HEK293 (cell line): ENCODE results near the gene TANC1.

Source experiments
- CTCF ChIA-PET: fragments of 350-600 bp; formaldehyde crosslinking; extraction: SDS; loops from one replicate; lab custom pipeline; 2021; ENCODE audit warnings: antibody characterized with exemption; lab: Yijun Ruan, JAX
- POLR2A ChIA-PET: fragments of 300-600 bp; formaldehyde crosslinking; extraction: SDS; loops from one replicate; lab custom pipeline; 2020; ENCODE audit warnings: antibody characterized with exemption, inconsistent platforms; lab: Yijun Ruan, JAX
- H3K27ac ChIP-seq: fragments of 200-500 bp; sonication (Bioruptor generic); 2 replicates; pipeline ENCODE4 v1.5.1; 2014; ENCODE audit warnings: low read depth, low read length, control low read depth, inconsistent platforms; ENCODE audit errors: extremely low read depth
- H3K36me3 ChIP-seq, 2 experiments: fragments of 200-500 bp in 1 of 2; sonication (Bioruptor generic) in 1 of 2; 1 replicate in 1 of 2; 2 replicates in 1 of 2; pipeline ENCODE4 v1.5.1; 2014 to 2017; ENCODE audit warnings: inconsistent platforms in 2 of 2, low read length in 2 of 2; ENCODE audit not compliant: control insufficient read depth in 2 of 2, insufficient read depth in 1 of 2
- H3K4me1 ChIP-seq: fragments of 200-500 bp; sonication (Bioruptor generic); 2 replicates; pipeline ENCODE4 v1.5.1; 2014; ENCODE audit warnings: mild to moderate bottlenecking, low read length, inconsistent platforms; ENCODE audit not compliant: control insufficient read depth, insufficient read depth
- H3K4me3 ChIP-seq: 2 replicates; pipeline ENCODE4 v1.5.1; 2011; ENCODE audit warnings: low read depth, mild to moderate bottlenecking, control low read depth, low read length, moderate library complexity
- H3K9me3 ChIP-seq: fragments of 200-500 bp; sonication (Bioruptor generic); 2 replicates; pipeline ENCODE4 v1.5.1; 2014; ENCODE audit warnings: low read depth, low read length, inconsistent platforms; ENCODE audit not compliant: control insufficient read depth, insufficient read depth
- BCL6B ChIP-seq: fragments of 450-650 bp; formaldehyde crosslinking; IDR thresholded peaks from 2 replicates; pipeline ENCODE4 v1.5.1; 2017; ENCODE audit warnings: missing biosample characterization, missing genetic modification characterization
- GLI4 ChIP-seq: fragments of 450-650 bp; formaldehyde crosslinking; IDR thresholded peaks from 2 replicates; pipeline ENCODE4 v1.5.1; 2016; ENCODE audit warnings: missing biosample characterization, missing genetic modification characterization
- HIC1 ChIP-seq: fragments of 450-650 bp; formaldehyde crosslinking; IDR thresholded peaks from 2 replicates; pipeline ENCODE4 v1.5.1; 2016; ENCODE audit warnings: missing biosample characterization, missing genetic modification characterization
- KLF1 ChIP-seq: fragments of 450-650 bp; formaldehyde crosslinking; IDR thresholded peaks from 2 replicates; pipeline ENCODE4 v1.5.1; 2016; ENCODE audit warnings: missing biosample characterization, missing genetic modification characterization
- MEIS1 ChIP-seq: sonication (generic); formaldehyde crosslinking; IDR thresholded peaks from 2 replicates; pipeline ENCODE4 v1.8.1; 2022; ENCODE audit warnings: missing genetic modification reagents, mild to moderate bottlenecking, borderline replicate concordance
- MYNN ChIP-seq: fragments of 450-650 bp; formaldehyde crosslinking; IDR thresholded peaks from 2 replicates; pipeline ENCODE4 v1.5.1; 2016; ENCODE audit warnings: missing biosample characterization, missing genetic modification characterization, borderline replicate concordance
- SCRT2 ChIP-seq: fragments of 450-650 bp; formaldehyde crosslinking; IDR thresholded peaks from 2 replicates; pipeline ENCODE4 v1.5.1; 2016; ENCODE audit warnings: missing biosample characterization, missing genetic modification characterization
- SP2 ChIP-seq: fragments of 450-650 bp; formaldehyde crosslinking; IDR thresholded peaks from 2 replicates; pipeline ENCODE4 v1.5.1; 2016; ENCODE audit warnings: missing biosample characterization, missing genetic modification characterization
- ZBTB10 ChIP-seq: fragments of 450-650 bp; formaldehyde crosslinking; IDR thresholded peaks from 2 replicates; pipeline ENCODE4 v1.5.1; 2016; ENCODE audit warnings: missing biosample characterization, missing genetic modification characterization
- ZBTB17 ChIP-seq: fragments of 450-650 bp; formaldehyde crosslinking; IDR thresholded peaks from 2 replicates; pipeline ENCODE4 v1.5.1; 2016; ENCODE audit warnings: missing biosample characterization, missing genetic modification characterization
- ZBTB26 ChIP-seq: fragments of 450-650 bp; formaldehyde crosslinking; optimal IDR thresholded peaks from 2 replicates; pipeline ENCODE3; 2016; ENCODE audit warnings: missing biosample characterization, mild to moderate bottlenecking, missing genetic modification characterization
- ZNF140 ChIP-seq: fragments of 450-650 bp; formaldehyde crosslinking; IDR thresholded peaks from 2 replicates; pipeline ENCODE4 v1.5.1; 2016; ENCODE audit warnings: missing biosample characterization, missing genetic modification characterization
- ZNF157 ChIP-seq: fragments of 450-650 bp; formaldehyde crosslinking; IDR thresholded peaks from 2 replicates; pipeline ENCODE4 v1.5.1; 2016; ENCODE audit warnings: missing biosample characterization, missing genetic modification characterization
- ZNF184 ChIP-seq: fragments of 450-650 bp; IDR thresholded peaks from 2 replicates; pipeline ENCODE4 v1.5.1; 2018; ENCODE audit warnings: missing biosample characterization, mild to moderate bottlenecking, missing genetic modification characterization
- ZNF24 ChIP-seq: fragments of 450-650 bp; formaldehyde crosslinking; IDR thresholded peaks from 2 replicates; pipeline ENCODE4 v1.5.1; 2016; ENCODE audit warnings: missing biosample characterization, missing genetic modification characterization
- ZNF26 ChIP-seq: fragments of 450-650 bp; formaldehyde crosslinking; IDR thresholded peaks from 2 replicates; pipeline ENCODE4 v1.5.1; 2016; ENCODE audit warnings: missing biosample characterization, missing genetic modification characterization
- ZNF416 ChIP-seq: fragments of 450-650 bp; formaldehyde crosslinking; IDR thresholded peaks from 2 replicates; pipeline ENCODE4 v1.5.1; 2016; ENCODE audit warnings: missing biosample characterization, missing genetic modification characterization
- ZNF426 ChIP-seq: fragments of 450-650 bp; formaldehyde crosslinking; IDR thresholded peaks from 2 replicates; pipeline ENCODE4 v1.5.1; 2017; ENCODE audit warnings: missing biosample characterization, missing genetic modification characterization, mild to moderate bottlenecking, inconsistent platforms, moderate library complexity
- ZNF549 ChIP-seq: fragments of 450-650 bp; IDR thresholded peaks from 2 replicates; pipeline ENCODE4 v1.5.1; 2018; ENCODE audit warnings: missing biosample characterization, missing genetic modification characterization, mild to moderate bottlenecking, inconsistent platforms, moderate library complexity
- ZNF561 ChIP-seq: fragments of 450-650 bp; IDR thresholded peaks from 2 replicates; pipeline ENCODE4 v1.5.1; 2018; ENCODE audit warnings: missing biosample characterization, missing genetic modification characterization, borderline replicate concordance
- ZNF571 ChIP-seq: fragments of 450-650 bp; formaldehyde crosslinking; IDR thresholded peaks from 2 replicates; pipeline ENCODE4 v1.5.0; 2017; ENCODE audit warnings: missing biosample characterization, missing genetic modification characterization
- ZNF76 ChIP-seq: fragments of 450-650 bp; formaldehyde crosslinking; IDR thresholded peaks from 2 replicates; pipeline ENCODE4; 2016; ENCODE audit warnings: low read depth, missing biosample characterization, missing genetic modification characterization, borderline replicate concordance
- ZNF792 ChIP-seq: fragments of 450-650 bp; formaldehyde crosslinking; IDR thresholded peaks from 2 replicates; pipeline ENCODE4 v1.5.1; 2016; ENCODE audit warnings: missing biosample characterization, missing genetic modification characterization
- ZNF843 ChIP-seq: fragments of 450-650 bp; formaldehyde crosslinking; IDR thresholded peaks from 2 replicates; pipeline ENCODE4 v1.5.1; 2016; ENCODE audit warnings: missing biosample characterization, missing genetic modification characterization
- ZSCAN16 ChIP-seq: fragments of 450-650 bp; formaldehyde crosslinking; IDR thresholded peaks from 2 replicates; pipeline ENCODE4 v1.5.1; 2016; ENCODE audit warnings: missing biosample characterization, missing genetic modification characterization

Gene TANC1

GRCh38 chr2:159017837-159018236, 49.4 kb downstream of the TANC1 start:
- H3K4me3 ChIP-seq: no peak overlapping the region
- H3K27ac ChIP-seq: no peak overlapping the region
- POLR2A ChIA-PET: no interaction called here
- H3K36me3 ChIP-seq: no peaks in the 10 kb centered on the region
- no peaks in the 10 kb centered on the region for H3K9me3 ChIP-seq
- no peaks in the 10 kb centered on the region for H3K4me1 ChIP-seq
- TF ChIP-seq ZNF416 (tag by site-specific recombination) (no peak), MYNN (tag by site-specific recombination) (no peak), ZNF792 (tag by site-specific recombination) (no peak), ZNF571 (no peak), ZNF561 (tag by site-specific recombination) (no peak)
- CTCF ChIA-PET: no interaction called here

- POLR2A ChIA-PET: no interaction called here
- Histone ChIP-seq H3K36me3 (no peaks in the 10 kb centered on the region), H3K27ac (no peak overlapping the region), H3K9me3 (no peaks in the 10 kb centered on the region), H3K4me3 (no peak overlapping the region), H3K4me1 (no peaks in the 10 kb centered on the region)
- no peak for TF ChIP-seq ZBTB10 (tag by site-specific recombination)
- no peak for TF ChIP-seq HIC1 (tag by site-specific recombination)
- no peak for TF ChIP-seq ZNF184 (tag by site-specific recombination)
- TF ChIP-seq ZNF157 (tag by site-specific recombination): no peak
- TF ChIP-seq ZNF26 (tag by site-specific recombination): no peak
- no peak for TF ChIP-seq SP2
- no peak for TF ChIP-seq ZBTB26 (tag by site-specific recombination)
- CTCF ChIA-PET: interaction anchor here (0.6 kb wide), 1 partner anchor 1524 kb away, joined by 3 read pairs; no protein-coding TSS in a partner anchor
Measured at GRCh38 chr2:159019021-159019420, 50.6 kb downstream of the TANC1 start.

GRCh38 chr2:159022019-159022418, 53.6 kb downstream of the TANC1 start:
- Histone ChIP-seq H3K9me3 (no peaks in the 10 kb centered on the region), H3K27ac (no peak overlapping the region), H3K36me3 (no peaks in the 10 kb centered on the region), H3K4me1 (no peaks in the 10 kb centered on the region), H3K4me3 (no peak overlapping the region)
- ChIA-PET CTCF (interaction anchor here (0.6 kb wide), 1 partner anchor 93 kb away, joined by 3 read pairs; no protein-coding TSS in a partner anchor), POLR2A (no interaction called here)
- TF ChIP-seq ZNF76 (tag by site-specific recombination) (no peak), ZBTB17 (tag by site-specific recombination) (no peak), ZNF140 (tag by site-specific recombination) (no peak), ZNF843 (no peak), GLI4 (tag by site-specific recombination) (no peak), BCL6B (tag by site-specific recombination) (no peak), ZSCAN16 (tag by site-specific recombination) (no peak), SCRT2 (no peak), ZNF24 (tag by site-specific recombination) (no peak), ZNF549 (tag by site-specific recombination) (no peak), MEIS1 (CRISPR knock-in tag) (no peak), ZNF426 (tag by site-specific recombination) (no peak), KLF1 (tag by site-specific recombination) (no peak)
